H9 (cell line): ENCODE measurements around the gene MRPL14. TPM values are rescaled to one million over a fixed set of nuclear protein-coding genes. Genes with fewer than 3 reads are reported as not detected.
A peak's percentile ranks its signal among the peaks of the same experiment; 100 is the strongest.

Source experiments
- DNase-seq: peaks from one replicate; pipeline ENCODE4 v3.0.0-alpha.2; 2017
- H2AFZ ChIP-seq: one replicate; pipeline ENCODE4 v1.6.1; 2013; ENCODE audit warnings: mild to moderate bottlenecking, low read length, control low read depth, moderate library complexity
- H2AK5ac ChIP-seq: 2 replicates; pipeline ENCODE4 v1.6.1; 2013; ENCODE audit warnings: low read length, control low read depth, mixed read lengths; ENCODE audit not compliant: insufficient read length
- H2BK120ac ChIP-seq: one replicate; pipeline ENCODE4 v1.6.1; 2013; ENCODE audit warnings: low read depth, mild to moderate bottlenecking, low read length, control low read depth, inconsistent platforms; ENCODE audit not compliant: poor library complexity, severe bottlenecking
- H2BK12ac ChIP-seq: 2 replicates; pipeline ENCODE4 v1.6.1; 2013; ENCODE audit warnings: low read length, control low read depth, mixed read lengths, low read depth; ENCODE audit not compliant: insufficient read length
- H2BK15ac ChIP-seq: 2 replicates; pipeline ENCODE4 v1.6.1; 2013; ENCODE audit warnings: low read depth, low read length, control low read depth
- H2BK20ac ChIP-seq: one replicate; pipeline ENCODE4 v1.6.1; 2013; ENCODE audit warnings: low read depth, mild to moderate bottlenecking, low read length, control low read depth, inconsistent platforms; ENCODE audit not compliant: poor library complexity, severe bottlenecking
- H2BK5ac ChIP-seq: 2 replicates; pipeline ENCODE4 v1.6.1; 2013; ENCODE audit warnings: low read length, control low read depth, mixed read lengths; ENCODE audit not compliant: insufficient read length
- H3K14ac ChIP-seq: 2 replicates; pipeline ENCODE4 v1.6.1; 2013; ENCODE audit warnings: low read length, control low read depth; ENCODE audit not compliant: insufficient read depth
- H3K18ac ChIP-seq: 2 replicates; pipeline ENCODE4 v1.6.1; 2013; ENCODE audit warnings: low read depth, mild to moderate bottlenecking, mixed read lengths, low read length, control low read depth; ENCODE audit not compliant: insufficient read length
- H3K23ac ChIP-seq: 2 replicates; pipeline ENCODE4 v1.6.1; 2013; ENCODE audit warnings: low read length, control low read depth, mixed read lengths, low read depth; ENCODE audit not compliant: insufficient read length
- H3K23me2 ChIP-seq: 2 replicates; pipeline ENCODE4 v1.6.1; 2013; ENCODE audit warnings: low read depth, mild to moderate bottlenecking, mixed read lengths, low read length, control low read depth; ENCODE audit not compliant: insufficient read length, poor library complexity, severe bottlenecking
- H3K27ac ChIP-seq: 2 replicates; pipeline ENCODE4 v1.5.1; 2013; ENCODE audit warnings: low read length, control low read depth, mixed read lengths, low read depth; ENCODE audit not compliant: insufficient read length
- H3K27me3 ChIP-seq: 2 replicates; pipeline ENCODE4 v1.6.1; 2013; ENCODE audit warnings: low read length, control low read depth, inconsistent platforms; ENCODE audit not compliant: insufficient read depth
- H3K4ac ChIP-seq: 2 replicates; pipeline ENCODE4 v1.6.1; 2013; ENCODE audit warnings: low read depth, mild to moderate bottlenecking, control low read depth, inconsistent platforms, low read length, moderate library complexity
- H3K4me1 ChIP-seq: 2 replicates; pipeline ENCODE4 v1.6.1; 2013; ENCODE audit warnings: low read length, control low read depth, inconsistent platforms; ENCODE audit not compliant: insufficient read depth
- H3K4me2 ChIP-seq: 2 replicates; pipeline ENCODE4 v1.6.1; 2013; ENCODE audit warnings: low read length, control low read depth, mixed read lengths; ENCODE audit not compliant: insufficient read length, insufficient read depth
- H3K56ac ChIP-seq: 2 replicates; pipeline ENCODE4 v1.6.1; 2013; ENCODE audit warnings: low read depth, mild to moderate bottlenecking, mixed read lengths, low read length, control low read depth; ENCODE audit not compliant: insufficient read length
- H3K79me1 ChIP-seq: 2 replicates; pipeline ENCODE4 v1.6.1; 2013; ENCODE audit warnings: low read depth, mild to moderate bottlenecking, moderate library complexity, low read length, control low read depth, inconsistent platforms; ENCODE audit not compliant: insufficient read depth, poor library complexity, severe bottlenecking
- H3K79me2 ChIP-seq: 2 replicates; pipeline ENCODE4 v1.6.1; 2013; ENCODE audit warnings: low read length, control low read depth, inconsistent platforms; ENCODE audit not compliant: insufficient read depth
- H3K9ac ChIP-seq: 2 replicates; pipeline ENCODE4 v1.6.1; 2013; ENCODE audit warnings: low read length, control low read depth, mixed read lengths; ENCODE audit not compliant: insufficient read length; ENCODE audit errors: extremely low read depth
- H3K9me3 ChIP-seq: one replicate; pipeline ENCODE4 v1.6.1; 2013; ENCODE audit warnings: low read depth, low read length, inconsistent platforms; ENCODE audit not compliant: control insufficient read depth
- H3T11ph ChIP-seq: one replicate; pipeline ENCODE4 v1.6.1; 2013; ENCODE audit warnings: mild to moderate bottlenecking, low read length, control low read depth, inconsistent platforms
- H4K20me1 ChIP-seq: one replicate; pipeline ENCODE4 v1.6.1; 2013; ENCODE audit not compliant: control insufficient read depth, insufficient read length, insufficient read depth
- H4K5ac ChIP-seq: 2 replicates; pipeline ENCODE4 v1.6.1; 2013; ENCODE audit warnings: low read depth, mild to moderate bottlenecking, mixed read lengths, low read length, control low read depth; ENCODE audit not compliant: insufficient read length
- H4K8ac ChIP-seq: replicated peaks from 2 replicates; pipeline ENCODE4 v1.6.1; 2013; ENCODE audit warnings: low read length, control low read depth, mixed read lengths, low read depth; ENCODE audit not compliant: insufficient read length
- H4K91ac ChIP-seq: 2 replicates; pipeline ENCODE4 v1.6.1; 2013; ENCODE audit warnings: low read depth, mild to moderate bottlenecking, moderate library complexity, mixed read lengths, low read length, control low read depth; ENCODE audit not compliant: insufficient read length
- H3K27ac Mint-ChIP-seq, 3 experiments: 2 replicates in 2 of 3; 3 replicates in 1 of 3; pipeline ENCODE4 v1.8.0; 2020 to 2021; ENCODE audit warnings: mixed read lengths in 3 of 3, mild to moderate bottlenecking in 1 of 3, moderate library complexity in 1 of 3
- H3K27me3 Mint-ChIP-seq: 2 replicates; pipeline ENCODE4 v1.8.0; 2021; ENCODE audit warnings: low read depth, mild to moderate bottlenecking, moderate library complexity, mixed read lengths
- H3K36me3 Mint-ChIP-seq, 3 experiments: 2 replicates in 2 of 3; 3 replicates in 1 of 3; pipeline ENCODE4 v1.8.0; 2020 to 2021; ENCODE audit warnings: low read depth in 3 of 3, mixed read lengths in 3 of 3; ENCODE audit not compliant: insufficient read depth in 1 of 3
- H3K4me1 Mint-ChIP-seq, 2 experiments: 2 replicates each; pipeline ENCODE4 v1.8.0; 2020; ENCODE audit warnings: mixed read lengths in 2 of 2
- H3K4me3 Mint-ChIP-seq, 2 experiments: 2 replicates in 1 of 2; 3 replicates in 1 of 2; pipeline ENCODE4 v1.8.0; 2020 to 2021; ENCODE audit warnings: mild to moderate bottlenecking in 2 of 2, mixed read lengths in 2 of 2, moderate library complexity in 1 of 2
- H3K9me3 Mint-ChIP-seq, 2 experiments: 2 replicates in 1 of 2; 3 replicates in 1 of 2; pipeline ENCODE4 v1.8.0; 2020; ENCODE audit warnings: mild to moderate bottlenecking in 2 of 2, mixed read lengths in 2 of 2, moderate library complexity in 1 of 2
- WGBS: extraction: QIAGEN DNeasy Blood & Tissue Kit; methylation state at CpG from one replicate; pipeline ENCODE4 v1.1.7; 2013; ENCODE audit warnings: missing lambda C conversion rate, low lambda C conversion rate, mixed read lengths; ENCODE audit not compliant: insufficient read length; ENCODE audit errors: extremely low coverage; 5-methylcytosine and 5-hydroxymethylcytosine counted together
- total RNA-seq: library from RNA; stranded (reverse); gene quantifications from 2 replicates; pipeline ENCODE4 v1.2.1, GENCODE V29; 2021
- TF ChIP-seq, protein P1 (sequence below): fragments of 200-600 bp; sonication (generic); conservative IDR thresholded peaks from 3 replicates; pipeline ENCODE4 v1.8.0; 2021; ENCODE audit warnings: antibody characterized with exemption, mild to moderate bottlenecking

The MRPL14 gene
- total RNA-seq, 1 experiment from 2014 or later: 80.1 TPM

DNA sequence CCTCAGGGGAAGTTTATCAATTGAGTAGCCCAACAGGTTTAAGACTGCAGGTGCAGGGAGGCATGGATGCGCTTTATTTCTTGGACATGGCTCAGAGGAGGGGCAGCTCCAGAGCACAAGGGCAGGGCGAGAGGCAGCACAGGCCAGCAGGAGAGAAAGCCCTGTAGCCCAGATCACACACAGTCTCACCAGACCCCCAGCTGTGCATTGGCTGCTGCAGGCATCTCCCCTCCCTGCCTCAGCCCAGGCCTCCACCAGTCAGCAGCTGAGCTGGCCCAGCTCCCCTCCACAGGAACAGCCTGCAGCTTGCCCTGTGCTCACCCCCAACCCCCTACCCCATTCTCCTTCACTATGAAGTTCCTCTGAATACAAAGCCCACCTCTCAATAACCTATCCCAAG is 24.7 kb downstream of the MRPL14 start:
- no peak overlapping the region for H3K27ac ChIP-seq
- no peak overlapping the region for H2AK5ac ChIP-seq
- no peak overlapping the region for H2BK20ac ChIP-seq
- H2BK120ac ChIP-seq: no peak overlapping the region
- H4K5ac ChIP-seq: no peak overlapping the region
- peaks cover 5% of the 10 kb centered on the region for H3K79me1 ChIP-seq
- peak; percentile 40 for DNase-seq
- H4K91ac ChIP-seq: no peak overlapping the region
- no peak overlapping the region for H3K18ac ChIP-seq
- no peak overlapping the region for H3K14ac ChIP-seq
- H4K8ac ChIP-seq: no peak overlapping the region
- H3T11ph ChIP-seq: no peak overlapping the region
- 0 out of 2 replicates have a peak, but pooled peaks cover 1% of the 10 kb centered on the region for H3K79me2 ChIP-seq
- no peaks in the 10 kb centered on the region for H3K9me3 Mint-ChIP-seq
- peaks cover 19 to 54% (median 49%) of the 10 kb centered on the region in 3 experiments; a peak in 6 of 7 replicates for H3K36me3 Mint-ChIP-seq
- H2BK15ac ChIP-seq: no peak overlapping the region
- H3K23me2 ChIP-seq: no peaks in the 10 kb centered on the region
- peak overlapping the region in 2 of 3 experiments; percentile 64 to 68; a peak in 3 of 7 replicates for H3K27ac Mint-ChIP-seq
- no peaks in the 10 kb centered on the region for H3K27me3 Mint-ChIP-seq
- H3K4me3 Mint-ChIP-seq: no peak overlapping the region
- H3K56ac ChIP-seq: no peak overlapping the region
- H3K9me3 ChIP-seq: no peaks in the 10 kb centered on the region
- TF ChIP-seq, protein P1, sequence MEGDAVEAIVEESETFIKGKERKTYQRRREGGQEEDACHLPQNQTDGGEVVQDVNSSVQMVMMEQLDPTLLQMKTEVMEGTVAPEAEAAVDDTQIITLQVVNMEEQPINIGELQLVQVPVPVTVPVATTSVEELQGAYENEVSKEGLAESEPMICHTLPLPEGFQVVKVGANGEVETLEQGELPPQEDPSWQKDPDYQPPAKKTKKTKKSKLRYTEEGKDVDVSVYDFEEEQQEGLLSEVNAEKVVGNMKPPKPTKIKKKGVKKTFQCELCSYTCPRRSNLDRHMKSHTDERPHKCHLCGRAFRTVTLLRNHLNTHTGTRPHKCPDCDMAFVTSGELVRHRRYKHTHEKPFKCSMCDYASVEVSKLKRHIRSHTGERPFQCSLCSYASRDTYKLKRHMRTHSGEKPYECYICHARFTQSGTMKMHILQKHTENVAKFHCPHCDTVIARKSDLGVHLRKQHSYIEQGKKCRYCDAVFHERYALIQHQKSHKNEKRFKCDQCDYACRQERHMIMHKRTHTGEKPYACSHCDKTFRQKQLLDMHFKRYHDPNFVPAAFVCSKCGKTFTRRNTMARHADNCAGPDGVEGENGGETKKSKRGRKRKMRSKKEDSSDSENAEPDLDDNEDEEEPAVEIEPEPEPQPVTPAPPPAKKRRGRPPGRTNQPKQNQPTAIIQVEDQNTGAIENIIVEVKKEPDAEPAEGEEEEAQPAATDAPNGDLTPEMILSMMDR: no peak
- no peak overlapping the region for H3K4me2 ChIP-seq
- H3K23ac ChIP-seq: no peak overlapping the region
- peaks cover 21% of the 10 kb centered on the region in 2 experiments for H3K4me1 Mint-ChIP-seq
- H4K20me1 ChIP-seq: no peaks in the 10 kb centered on the region
- no peaks in the 10 kb centered on the region for H3K27me3 ChIP-seq
- H3K4ac ChIP-seq: no peak overlapping the region
- whole genome bisulfite sequencing: no CpG with 5 or more reads among the region's 2 CpGs
- no peak overlapping the region for H2BK12ac ChIP-seq
- no peak overlapping the region for H3K9ac ChIP-seq
- no peak overlapping the region for H2BK5ac ChIP-seq
- no peak overlapping the region for H2AFZ ChIP-seq
- no peaks in the 10 kb centered on the region for H3K4me1 ChIP-seq
